WTC11 (cell line): Measurements from ENCODE around the gene TSEN54. TPM values are rescaled to one million over a fixed set of nuclear protein-coding genes. Genes with fewer than 3 reads are reported as not detected.
"Not testable (repeated sequence)": the region's sequence is repeated elsewhere in the genome, so short reads cannot be mapped to it uniquely, and the experiment has no call there.

Source experiments
- ATAC-seq: fragments of 200-7000 bp; cut with Tn5 transposase; 2 replicates; pipeline ENCODE4 v1.10.0; 2021; ENCODE audit warnings: mild to moderate bottlenecking, moderate library complexity
- CTCF ChIA-PET: fragments of 300-600 bp; sonication (Branson Sonifier 250); formaldehyde crosslinking; loops from one replicate; lab custom pipeline; 2021; ENCODE audit warnings: antibody characterized with exemption; lab: Charles Lee
- POLR2A ChIA-PET: fragments of 350-600 bp; sonication (Branson Sonifier 250); formaldehyde crosslinking; loops from one replicate; lab custom pipeline; 2021; ENCODE audit warnings: antibody characterized with exemption; lab: Charles Lee
- DNase-seq: peaks from one replicate; pipeline ENCODE4 v3.0.0; 2021; ENCODE audit warnings: low spot score
- H3K27ac Mint-ChIP-seq: 2 replicates; pipeline ENCODE4 v1.8.0; 2021; ENCODE audit warnings: mixed read lengths
- H3K27me3 Mint-ChIP-seq: 2 replicates; pipeline ENCODE4 v1.8.0; 2021; ENCODE audit warnings: low read depth, mild to moderate bottlenecking, moderate library complexity, mixed read lengths
- H3K36me3 Mint-ChIP-seq: 2 replicates; pipeline ENCODE4 v1.8.0; 2021; ENCODE audit warnings: mixed read lengths
- H3K4me1 Mint-ChIP-seq: 2 replicates; pipeline ENCODE4 v1.8.0; 2022; ENCODE audit warnings: mixed read lengths
- H3K4me3 Mint-ChIP-seq: 2 replicates; pipeline ENCODE4 v1.8.0; 2021; ENCODE audit warnings: mild to moderate bottlenecking, moderate library complexity, mixed read lengths
- H3K9me3 Mint-ChIP-seq: 2 replicates; pipeline ENCODE4 v1.8.0; 2021; ENCODE audit warnings: mixed read lengths
- ATF3 ChIP-seq: sonication (generic); formaldehyde crosslinking; conservative IDR thresholded peaks from 2 replicates; pipeline ENCODE4 v1.8.1; 2022; ENCODE audit warnings: mild to moderate bottlenecking, missing genetic modification reagents
- ATF6 ChIP-seq: sonication (generic); formaldehyde crosslinking; IDR thresholded peaks from 2 replicates; pipeline ENCODE4 v1.8.1; 2023; ENCODE audit warnings: mild to moderate bottlenecking, missing genetic modification reagents
- CBFB ChIP-seq: sonication (generic); formaldehyde crosslinking; IDR thresholded peaks from 2 replicates; pipeline ENCODE4 v1.8.1; 2022; ENCODE audit warnings: mild to moderate bottlenecking, low read depth, missing genetic modification reagents
- ERG ChIP-seq: fragments of 250-450 bp; sonication (Bioruptor Pico); IDR thresholded peaks from 2 replicates; pipeline ENCODE4 v1.8.0; 2021; ENCODE audit warnings: mild to moderate bottlenecking
- FOXJ3 ChIP-seq: sonication (generic); formaldehyde crosslinking; IDR thresholded peaks from 2 replicates; pipeline ENCODE4 v1.9.0; 2021; ENCODE audit warnings: missing genetic modification reagents, mild to moderate bottlenecking, borderline replicate concordance
- GRHL2 ChIP-seq: fragments of 250-450 bp; sonication (Bioruptor Pico); IDR thresholded peaks from 2 replicates; pipeline ENCODE4 v1.8.0; 2022; ENCODE audit warnings: mild to moderate bottlenecking, moderate library complexity; ENCODE audit not compliant: insufficient replicate concordance, severe bottlenecking
- JAZF1 ChIP-seq: fragments of 250-450 bp; sonication (Bioruptor Pico); IDR thresholded peaks from 2 replicates; pipeline ENCODE4 v1.9.0; 2021; ENCODE audit warnings: moderate library complexity, mild to moderate bottlenecking, inconsistent platforms
- JUN ChIP-seq: sonication (generic); formaldehyde crosslinking; IDR thresholded peaks from 2 replicates; pipeline ENCODE4 v1.8.0; 2023; ENCODE audit warnings: mild to moderate bottlenecking, missing genetic modification reagents
- KAT7 ChIP-seq: sonication (generic); formaldehyde crosslinking; IDR thresholded peaks from 2 replicates; pipeline ENCODE4 v1.8.1; 2023; ENCODE audit warnings: missing genetic modification reagents, mild to moderate bottlenecking, borderline replicate concordance
- MYBL2 ChIP-seq: sonication (generic); formaldehyde crosslinking; IDR thresholded peaks from 2 replicates; pipeline ENCODE4 v1.8.1; 2023; ENCODE audit warnings: mild to moderate bottlenecking, moderate library complexity, missing genetic modification reagents
- NFE2L1 ChIP-seq: sonication (generic); formaldehyde crosslinking; IDR thresholded peaks from 2 replicates; pipeline ENCODE4 v1.8.1; 2023; ENCODE audit warnings: missing genetic modification reagents
- SMAD3 ChIP-seq: sonication (generic); formaldehyde crosslinking; IDR thresholded peaks from 2 replicates; pipeline ENCODE4 v1.8.0; 2022; ENCODE audit warnings: missing genetic modification reagents, mild to moderate bottlenecking, borderline replicate concordance
- SMAD4 ChIP-seq: sonication (generic); formaldehyde crosslinking; IDR thresholded peaks from 2 replicates; pipeline ENCODE4 v1.8.0; 2022; ENCODE audit warnings: mild to moderate bottlenecking, missing genetic modification reagents
- SOX15 ChIP-seq: fragments of 250-450 bp; sonication (Bioruptor Pico); IDR thresholded peaks from 2 replicates; pipeline ENCODE4 v1.9.0; 2021; ENCODE audit warnings: mild to moderate bottlenecking
- ZNF671 ChIP-seq: fragments of 250-450 bp; sonication (Bioruptor Pico); IDR thresholded peaks from 2 replicates; pipeline ENCODE4 v1.8.0; 2021; ENCODE audit warnings: mild to moderate bottlenecking
- total RNA-seq: library from RNA; stranded (reverse); gene quantifications from 3 replicates; pipeline ENCODE4 v1.2.3, GENCODE V29; 2021
- TF ChIP-seq, protein P1 (sequence below): fragments of 200-600 bp; IDR thresholded peaks from 2 replicates; pipeline ENCODE4 v1.8.0; 2022; ENCODE audit warnings: antibody characterized with exemption
- TF ChIP-seq, protein P2 (sequence below): sonication (generic); formaldehyde crosslinking; IDR thresholded peaks from 2 replicates; pipeline ENCODE4 v1.8.0; 2023; ENCODE audit warnings: missing genetic modification reagents

Gene TSEN54
- total RNA-seq, 1 experiment from 2014 or later = 53.4 TPM

DNA sequence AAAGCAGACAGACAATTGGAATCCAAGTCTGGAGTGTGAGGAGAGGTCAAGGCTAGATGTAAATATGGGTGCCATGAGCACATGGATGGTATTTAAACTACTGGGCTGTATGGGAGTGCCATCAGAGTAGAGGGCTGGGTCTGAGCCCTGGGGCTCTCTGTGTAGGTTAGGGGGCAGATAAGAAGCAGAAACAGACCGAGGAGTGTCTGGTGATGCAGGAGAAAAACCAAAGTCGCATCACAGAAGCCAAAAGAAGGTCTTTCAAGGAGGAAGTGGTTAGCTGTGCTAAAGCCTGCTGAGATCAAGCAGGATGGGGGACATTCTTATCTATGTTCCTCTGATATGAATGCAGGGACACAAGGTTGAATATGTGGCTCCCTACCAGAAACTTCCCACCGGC is 1.9 kb downstream of the TSEN54 start (continued):
- no peak for TF ChIP-seq ATF6 (CRISPR knock-in tag)
- TF ChIP-seq, all 79 proteins: peak for 0

DNA sequence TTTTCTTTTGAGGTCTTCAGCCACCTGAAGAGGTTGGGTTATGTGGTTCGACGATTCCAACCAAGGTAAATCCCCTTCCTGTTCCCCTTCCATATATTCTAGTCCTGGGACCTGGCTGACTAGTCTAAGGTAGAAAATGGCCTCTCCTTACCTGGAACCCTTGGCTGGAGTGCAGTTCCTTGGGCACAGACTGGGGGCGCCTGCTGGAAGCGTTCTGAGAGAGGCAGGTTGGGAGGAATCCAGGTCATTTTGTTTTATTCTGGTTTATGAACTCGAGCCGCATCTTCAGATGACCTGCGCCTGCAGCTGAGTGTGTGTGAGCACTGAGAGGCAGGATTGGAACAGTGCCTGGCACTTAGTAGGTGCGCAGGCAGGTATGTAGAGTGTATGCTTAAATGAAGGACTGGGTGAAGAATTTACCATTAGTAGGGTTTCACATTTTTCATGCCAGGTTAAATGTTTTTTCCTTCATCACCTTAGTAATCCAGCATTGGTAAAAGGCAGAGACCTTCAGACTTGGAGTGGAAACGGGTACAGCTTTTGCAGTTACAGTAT is 2.7 kb downstream of the TSEN54 start:
- Mint-ChIP-seq H3K27me3 (no peaks in the 10 kb centered on the region), H3K9me3 (no peaks in the 10 kb centered on the region), H3K4me3 (no peak overlapping the region), H3K27ac (no peak overlapping the region), H3K36me3 (peaks cover 31% of the 10 kb centered on the region), H3K4me1 (peaks cover 13% of the 10 kb centered on the region)
- ChIA-PET CTCF (interaction anchor here (0.6 to 3.7 kb wide), 4 partner anchors 69 to 212 kb away, joined by 3 to 21 read pairs (median 4); no protein-coding TSS in a partner anchor), POLR2A (no interaction called here)
- ATAC-seq (no peak), DNase-seq (peak; percentile 60)
- TF ChIP-seq ATF3 (no peak), ZNF671 (CRISPR knock-in tag) (no peak), CBFB (CRISPR knock-in tag) (no peak), FOXJ3 (CRISPR knock-in tag) (no peak), ERG (no peak), SMAD3 (CRISPR knock-in tag) (no peak), NFE2L1 (no peak), ATF6 (CRISPR knock-in tag) (no peak), SOX15 (CRISPR knock-in tag) (no peak)
- TF ChIP-seq, protein P1, sequence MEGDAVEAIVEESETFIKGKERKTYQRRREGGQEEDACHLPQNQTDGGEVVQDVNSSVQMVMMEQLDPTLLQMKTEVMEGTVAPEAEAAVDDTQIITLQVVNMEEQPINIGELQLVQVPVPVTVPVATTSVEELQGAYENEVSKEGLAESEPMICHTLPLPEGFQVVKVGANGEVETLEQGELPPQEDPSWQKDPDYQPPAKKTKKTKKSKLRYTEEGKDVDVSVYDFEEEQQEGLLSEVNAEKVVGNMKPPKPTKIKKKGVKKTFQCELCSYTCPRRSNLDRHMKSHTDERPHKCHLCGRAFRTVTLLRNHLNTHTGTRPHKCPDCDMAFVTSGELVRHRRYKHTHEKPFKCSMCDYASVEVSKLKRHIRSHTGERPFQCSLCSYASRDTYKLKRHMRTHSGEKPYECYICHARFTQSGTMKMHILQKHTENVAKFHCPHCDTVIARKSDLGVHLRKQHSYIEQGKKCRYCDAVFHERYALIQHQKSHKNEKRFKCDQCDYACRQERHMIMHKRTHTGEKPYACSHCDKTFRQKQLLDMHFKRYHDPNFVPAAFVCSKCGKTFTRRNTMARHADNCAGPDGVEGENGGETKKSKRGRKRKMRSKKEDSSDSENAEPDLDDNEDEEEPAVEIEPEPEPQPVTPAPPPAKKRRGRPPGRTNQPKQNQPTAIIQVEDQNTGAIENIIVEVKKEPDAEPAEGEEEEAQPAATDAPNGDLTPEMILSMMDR = no peak

GRCh38 chr17:75520413-75520812 is 4.1 kb downstream of the TSEN54 start:
- Mint-ChIP-seq H3K36me3 (peaks cover 31% of the 10 kb centered on the region), H3K4me1 (peaks cover 18% of the 10 kb centered on the region)
- H3K9me3 Mint-ChIP-seq, H3K4me3 Mint-ChIP-seq, H3K27ac Mint-ChIP-seq, ATAC-seq, POLR2A ChIA-PET, H3K27me3 Mint-ChIP-seq, DNase-seq: not testable (repeated sequence)
- CTCF ChIA-PET = interaction anchor here (0.6 to 1.1 kb wide), 2 partner anchors 59 to 68 kb away, joined by 4 to 9 read pairs; no protein-coding TSS in a partner anchor

DNA sequence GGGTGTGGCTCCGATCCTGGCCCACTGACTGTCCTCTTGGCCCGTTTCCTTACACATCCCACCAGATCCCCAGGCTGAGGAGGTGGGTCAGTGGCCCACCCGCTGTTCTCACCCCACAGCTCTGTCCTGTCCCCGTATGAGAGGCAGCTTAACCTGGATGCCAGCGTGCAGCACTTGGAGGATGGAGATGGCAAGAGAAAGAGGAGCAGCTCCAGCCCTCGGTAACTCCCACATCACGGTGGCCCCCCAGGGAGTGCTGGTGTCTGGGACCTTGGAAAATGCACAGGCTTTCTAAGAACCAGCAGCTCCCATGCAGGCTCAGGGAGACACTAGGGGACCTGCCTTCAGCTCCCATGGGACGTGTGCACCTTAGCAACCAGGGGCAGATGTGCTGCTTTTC is 5.0 kb downstream of the TSEN54 start:
- no peak overlapping the region for H3K4me3 Mint-ChIP-seq
- TF ChIP-seq ATF6 (CRISPR knock-in tag) = no peak
- TF ChIP-seq, protein P2, sequence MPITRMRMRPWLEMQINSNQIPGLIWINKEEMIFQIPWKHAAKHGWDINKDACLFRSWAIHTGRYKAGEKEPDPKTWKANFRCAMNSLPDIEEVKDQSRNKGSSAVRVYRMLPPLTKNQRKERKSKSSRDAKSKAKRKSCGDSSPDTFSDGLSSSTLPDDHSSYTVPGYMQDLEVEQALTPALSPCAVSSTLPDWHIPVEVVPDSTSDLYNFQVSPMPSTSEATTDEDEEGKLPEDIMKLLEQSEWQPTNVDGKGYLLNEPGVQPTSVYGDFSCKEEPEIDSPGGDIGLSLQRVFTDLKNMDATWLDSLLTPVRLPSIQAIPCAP (CRISPR knock-in tag) = no peak
- TF ChIP-seq JUN (CRISPR knock-in tag) = no peak
- no peak for TF ChIP-seq ZNF671 (CRISPR knock-in tag)
- no peak for TF ChIP-seq MYBL2 (CRISPR knock-in tag)
- TF ChIP-seq ERG = no peak
- TF ChIP-seq KAT7 = no peak
- TF ChIP-seq JAZF1 (CRISPR knock-in tag) = no peak
- no peak for TF ChIP-seq SMAD4
- TF ChIP-seq GRHL2 = no peak
- H3K9me3 Mint-ChIP-seq = no peaks in the 10 kb centered on the region
- peaks cover 19% of the 10 kb centered on the region for H3K4me1 Mint-ChIP-seq
- H3K27me3 Mint-ChIP-seq = 0 out of 2 replicates have a peak, but pooled peaks cover under 1% of the 10 kb centered on the region
- peaks cover 31% of the 10 kb centered on the region for H3K36me3 Mint-ChIP-seq
- no peak overlapping the region for H3K27ac Mint-ChIP-seq
- DNase-seq (no peak), ATAC-seq (no peak)
- ChIA-PET POLR2A (no interaction called here), CTCF (interaction anchor here (0.7 kb wide), 1 partner anchor 69 kb away, joined by 3 read pairs; no protein-coding TSS in a partner anchor)
